SK-N-DZ (cell line): ENCODE data around the gene TMC7.

ENCODE experiments used
- small RNA-seq, 2 experiments: library from RNA; depleted of rRNA; stranded (forward); fragments of <200 nt; gene quantifications; one replicate each; pipeline ENCODE3, GENCODE V24; 2014

Gene TMC7

Small RNA genes within 50 kb of the gene (small RNA-seq; reads per million reads assigned to genes)
- gene RNU6-1340P, result 0 to 0.04 reads per million in 2 experiments
